NCI-H1436 treated with DMSO at 0.1 percent for 48 hours (cell line): ENCODE data around the gene PRAMEF7.
"Not testable (repeated sequence)": the region's sequence is repeated elsewhere in the genome, so short reads cannot be mapped to it uniquely, and the experiment has no call there.

Experiments used
- DNase-seq: peaks from one replicate; lab custom pipeline; 2025; lab: John Stamatoyannopoulos, UW

PRAMEF7 gene

DNA sequence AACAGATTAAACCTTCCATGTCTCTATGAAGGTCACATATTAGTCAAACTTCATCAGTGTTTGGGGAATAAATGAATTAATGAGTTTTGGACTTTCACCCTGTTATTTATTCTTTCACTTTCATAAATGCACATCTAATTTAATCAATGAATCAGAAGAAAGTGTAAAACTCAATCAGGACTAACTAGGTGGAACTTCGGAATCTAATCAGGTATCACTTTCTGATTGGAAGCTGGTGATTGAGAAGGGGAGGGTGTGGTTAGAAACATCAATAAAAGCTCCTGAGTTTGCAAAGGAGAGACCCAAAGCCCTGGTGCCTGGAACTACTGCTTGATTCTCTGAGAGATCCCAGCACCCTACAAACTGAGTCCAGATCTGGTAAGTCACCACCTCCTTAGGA lies at the start of gene PRAMEF7:
PRAMEF7 (plus strand) TSS at position 301 of the 400 bp plus-strand sequence. CDS start 1,083 bp downstream, outside the sequence.
- not testable (repeated sequence) for DNase-seq

DNA sequence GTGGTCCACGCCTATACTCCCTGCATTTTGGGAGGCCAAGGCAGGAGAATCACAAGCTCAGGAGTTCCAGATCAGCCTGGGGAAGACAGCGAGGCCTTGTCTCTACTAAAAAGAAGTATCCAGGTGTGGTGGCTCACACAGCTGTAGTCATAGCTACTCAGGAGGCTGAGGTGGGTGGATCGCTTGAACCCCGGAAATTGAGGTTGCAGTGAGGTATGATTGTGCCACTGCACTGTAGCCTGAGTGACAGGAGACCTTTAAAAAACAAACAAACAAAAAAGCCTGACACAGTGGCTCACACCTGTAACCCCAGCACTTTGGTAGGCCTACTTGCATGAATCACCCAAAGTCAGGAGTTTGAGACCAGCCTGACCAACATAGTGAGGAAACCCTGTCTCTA lies 38.0 kb upstream of the PRAMEF7 start:
- not testable (repeated sequence) for DNase-seq

DNA sequence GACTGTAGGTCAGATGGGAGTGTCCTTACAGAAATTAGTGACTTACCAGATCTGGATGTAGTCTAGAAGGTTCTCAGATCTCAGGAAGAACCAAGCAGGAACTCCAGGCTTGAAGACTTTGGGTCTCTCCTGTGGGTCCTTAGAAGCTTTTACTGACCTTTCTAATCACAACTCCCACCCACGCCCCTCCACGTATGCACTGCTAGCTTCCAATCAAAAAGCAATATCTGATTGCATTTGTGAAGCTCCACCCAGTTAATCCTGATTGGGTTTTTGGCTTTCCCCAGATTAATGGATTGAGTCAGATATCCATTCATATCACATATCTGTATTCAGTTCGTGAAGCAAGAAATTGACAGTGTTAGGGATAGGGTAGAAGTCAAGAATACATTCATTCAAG lies 30.3 kb upstream of the PRAMEF7 start, which contains the start of gene PRAMEF4:
PRAMEF4 (minus strand) TSS at position 101 of the 400 bp plus-strand sequence. CDS start 2,807 bp downstream, outside the sequence.
- DNase-seq, result not testable (repeated sequence)

DNA sequence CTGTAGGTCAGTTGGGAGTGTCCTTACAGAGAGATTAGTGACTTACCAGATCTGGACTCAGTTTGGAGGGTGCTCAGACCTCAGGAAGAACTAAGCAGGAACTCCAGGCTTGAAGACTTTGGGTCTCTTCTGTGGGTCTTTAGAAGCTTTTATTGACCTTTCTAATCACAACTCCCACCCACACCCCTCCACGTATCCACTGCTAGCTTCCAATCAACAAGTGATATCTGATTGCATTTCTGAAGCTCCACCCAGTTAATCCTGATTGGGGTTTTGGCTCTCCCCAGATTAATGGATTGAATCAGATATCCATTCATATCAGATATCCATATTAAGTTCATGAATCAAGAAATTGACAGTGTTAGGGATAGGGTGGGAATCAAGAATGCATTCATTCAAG lies 18.2 kb upstream of the PRAMEF7 start, which contains the start of gene PRAMEF10:
PRAMEF10 (minus strand) TSS at position 101 of the 400 bp plus-strand sequence. CDS start 2,423 bp downstream, outside the sequence.
- DNase-seq, result not testable (repeated sequence)

DNA sequence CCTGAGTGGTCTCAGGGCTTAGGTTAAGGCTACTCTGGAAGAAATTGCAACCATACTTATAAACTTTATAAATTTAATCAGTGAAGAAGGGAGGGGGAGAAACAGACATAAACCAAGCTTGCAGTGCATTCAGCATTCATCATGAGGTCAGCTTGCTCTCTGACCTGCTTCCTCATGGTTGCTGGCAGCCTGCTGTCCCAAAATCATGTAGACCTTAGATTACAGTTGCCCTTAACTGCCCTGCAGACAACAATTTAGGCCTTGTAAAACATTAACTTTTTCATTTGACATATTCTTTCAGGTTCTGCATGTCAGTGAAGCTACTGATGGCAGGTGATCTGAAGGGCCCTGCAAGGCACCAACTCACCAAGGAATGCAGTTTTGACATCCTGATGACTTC lies 17.2 kb upstream of the PRAMEF7 start:
- not testable (repeated sequence) for DNase-seq

DNA sequence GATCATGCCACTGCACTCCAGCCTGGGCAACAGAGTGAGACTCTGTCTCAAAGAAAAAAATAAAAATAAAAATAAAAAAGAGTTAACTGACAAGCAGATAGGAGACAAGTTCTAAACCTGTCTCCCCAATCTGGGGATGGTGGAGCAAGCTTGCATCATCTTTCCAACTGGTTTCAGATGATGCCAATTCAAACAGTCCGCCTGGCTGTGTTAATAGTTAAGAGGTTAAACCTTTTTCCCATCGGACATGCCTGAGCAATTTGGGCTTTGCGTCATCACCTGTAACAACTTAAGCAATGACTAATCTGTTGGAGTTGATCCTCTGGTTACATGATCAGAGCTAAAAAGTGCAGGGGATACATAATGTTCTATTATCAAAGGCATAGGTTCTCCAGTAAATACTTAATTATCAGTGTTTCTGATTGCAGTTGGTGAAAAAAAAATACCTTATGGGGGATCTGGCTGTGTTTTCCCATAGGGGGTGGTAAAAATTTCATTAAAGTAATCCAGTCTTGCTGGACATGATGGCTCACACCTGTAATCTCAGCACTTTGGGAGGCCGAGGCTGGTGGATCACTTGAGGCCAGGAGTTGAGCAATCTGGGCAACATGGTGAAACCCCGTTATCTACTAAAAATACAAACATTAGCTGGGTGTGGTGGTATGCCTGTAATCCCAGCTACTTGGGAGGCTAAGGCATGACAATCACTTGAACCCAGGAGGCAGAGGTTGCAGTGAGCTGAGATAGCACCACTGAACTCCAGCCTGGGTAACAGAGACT lies 12.4 kb upstream of the PRAMEF7 start:
- DNase-seq, result not testable (repeated sequence)

DNA sequence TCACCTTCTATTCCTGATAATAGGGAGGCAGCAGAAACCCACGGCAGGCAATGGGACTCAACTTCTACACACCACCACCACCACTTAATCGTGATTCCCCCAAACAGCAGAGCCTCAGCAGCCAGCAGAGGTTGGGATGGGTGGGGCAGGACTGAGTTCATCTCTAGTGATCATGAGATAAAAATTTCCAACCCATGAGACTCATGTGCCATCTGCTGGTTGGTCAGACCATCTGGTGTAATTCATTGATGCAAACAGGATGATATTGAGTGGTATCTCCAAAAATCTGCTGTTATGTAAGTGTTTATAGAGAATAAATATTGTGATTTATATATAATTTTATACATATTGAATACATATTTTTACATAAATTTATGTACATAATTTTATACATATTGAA lies 5.3 kb downstream of the PRAMEF7 start:
- DNase-seq, result not testable (repeated sequence)

DNA sequence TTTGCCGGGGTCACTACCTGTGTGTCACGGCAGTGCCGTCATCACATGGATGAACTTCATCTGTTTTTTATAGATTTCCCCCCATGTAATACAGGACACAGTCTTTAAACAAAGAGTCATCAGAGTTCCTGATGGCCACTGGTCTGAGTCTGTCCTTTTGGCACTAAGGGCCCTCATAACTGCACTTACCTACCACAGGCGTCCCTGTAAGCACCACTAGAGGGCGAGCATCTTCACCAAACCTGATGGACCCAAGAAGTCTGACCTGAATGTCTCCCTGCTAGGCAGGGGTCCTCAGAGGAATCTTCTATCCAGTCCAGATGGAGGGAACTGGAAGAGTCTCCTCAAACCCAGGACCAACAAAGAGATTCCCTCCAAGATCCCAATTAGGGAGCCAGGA lies 8.0 kb downstream of the PRAMEF7 start:
- DNase-seq, result not testable (repeated sequence)

DNA sequence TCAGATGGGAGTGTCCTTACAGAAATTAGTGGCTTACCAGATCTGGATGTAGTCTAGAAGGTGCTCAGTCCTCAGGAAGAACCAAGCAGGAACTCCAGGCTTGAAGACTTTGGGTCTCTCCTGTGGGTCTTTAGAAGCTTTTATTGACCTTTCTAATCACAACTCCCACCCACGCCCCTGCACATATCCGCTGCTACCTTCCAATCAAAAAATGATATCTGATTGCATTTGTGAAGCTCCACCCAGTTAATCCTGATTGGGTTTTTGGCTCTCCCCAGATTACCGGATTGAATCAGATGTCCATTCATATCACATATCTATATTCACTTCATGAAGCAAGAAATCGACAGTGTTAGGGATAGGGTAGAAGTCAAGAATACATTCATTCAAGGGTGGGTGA lies 31.1 kb downstream of the PRAMEF7 start, which contains the start of gene PRAMEF6:
PRAMEF6 (minus strand) TSS at position 101 of the 400 bp plus-strand sequence. CDS start 5,062 bp downstream, outside the sequence.
- DNase-seq, result not testable (repeated sequence)
